GM21526 (cell line): ENCODE data around the gene ACO2.
"Not testable (repeated sequence)": the region's sequence is repeated elsewhere in the genome, so short reads cannot be mapped to it uniquely, and the experiment has no call there.

Experiments used
- ATAC-seq: cut with Tn5 transposase; IDR thresholded peaks from one replicate; pipeline ENCODE4 v1.9.1; 2021; ENCODE audit warnings: moderate library complexity; ENCODE audit not compliant: unreplicated experiment, low FRiP score

ACO2 gene

DNA sequence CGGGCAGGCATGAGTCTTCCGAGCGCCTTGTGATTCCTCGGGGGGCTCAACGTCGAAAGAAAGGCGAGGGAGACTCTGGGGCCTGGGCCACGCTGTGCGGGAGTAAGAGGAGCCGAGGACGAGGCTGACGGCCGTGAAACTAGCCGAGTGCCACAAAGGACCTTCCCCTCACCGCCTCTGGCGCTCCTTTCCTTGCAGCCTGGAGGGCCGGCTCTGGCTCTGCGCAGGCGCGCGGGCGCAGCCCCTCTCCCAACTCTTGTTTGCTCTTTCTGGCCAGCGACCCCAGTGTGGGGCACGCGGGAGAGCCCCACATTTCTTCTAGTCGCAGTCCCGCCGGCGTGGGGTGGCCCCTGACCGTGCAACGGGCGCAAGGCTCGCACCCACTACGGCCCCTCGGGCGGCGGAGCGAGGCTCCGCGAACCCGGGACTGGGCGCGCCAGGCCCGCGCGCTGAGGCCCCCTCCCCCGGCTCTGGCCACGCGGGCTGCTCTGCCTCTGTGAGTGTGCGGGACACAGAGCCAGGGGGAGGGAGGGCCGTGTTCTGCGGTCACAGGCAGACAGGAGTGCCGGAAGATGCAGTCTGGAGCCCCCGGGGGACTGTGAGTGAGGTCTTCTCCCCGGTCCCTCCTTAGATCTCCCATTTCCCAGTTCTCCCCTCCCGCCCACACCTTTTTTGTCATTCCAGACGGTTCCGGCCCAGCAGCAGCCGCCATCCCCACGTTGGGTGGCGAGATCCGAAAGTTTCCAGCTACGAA is 21.3 kb upstream of the ACO2 start:
- no peak for ATAC-seq

DNA sequence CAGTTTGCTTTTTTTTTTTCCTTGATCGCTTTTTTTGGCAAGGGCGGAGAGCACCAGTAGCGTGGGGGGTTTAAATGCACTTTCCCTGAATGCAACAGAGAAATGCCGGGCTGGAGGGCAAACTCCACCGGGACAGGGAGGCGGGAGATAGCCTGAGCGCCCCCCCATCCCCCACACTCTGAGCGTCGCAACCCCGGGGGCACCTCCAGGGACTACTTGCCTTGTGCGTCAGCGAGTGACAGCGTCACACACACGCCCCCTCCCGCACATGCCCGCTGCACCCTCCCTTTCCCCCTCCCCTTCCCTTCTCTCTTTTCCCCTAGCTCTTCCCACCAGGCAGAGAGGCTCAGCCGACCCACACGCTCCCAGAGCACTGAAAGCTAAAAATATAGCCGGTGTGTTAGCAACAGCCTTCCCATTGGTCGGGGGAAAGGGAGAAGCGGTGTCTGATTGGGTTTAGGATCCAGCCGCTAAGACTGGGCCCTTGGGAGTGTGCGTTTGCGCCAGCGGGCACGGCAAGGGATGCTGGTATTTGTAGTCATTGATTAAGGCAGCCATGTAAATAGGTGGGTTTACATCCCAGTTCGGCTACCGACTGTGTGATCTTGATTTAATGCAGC is 20.6 kb upstream of the ACO2 start:
- ATAC-seq = peak; percentile 45

- no peak for ATAC-seq
These were observed 10.7 kb upstream of the ACO2 start for GRCh38 chr22:41458161-41458728.

DNA sequence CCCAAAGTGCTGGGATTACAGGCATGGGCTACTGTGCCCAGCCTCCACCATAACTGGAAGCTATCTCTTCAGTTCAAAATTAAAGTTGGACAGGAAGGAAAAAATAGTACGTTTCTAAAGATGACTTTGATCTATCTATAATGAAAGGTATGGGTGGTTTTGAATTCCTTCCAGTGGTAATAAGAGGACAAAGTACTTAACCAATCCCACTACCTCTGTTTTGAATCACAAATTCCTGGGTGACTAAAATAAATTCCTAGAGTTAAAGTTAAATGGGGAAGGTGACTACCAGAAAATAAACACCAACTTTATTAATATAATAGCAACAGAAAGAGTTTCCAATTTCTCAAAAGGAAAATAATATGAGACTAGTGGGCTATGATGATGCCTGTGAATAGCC is 9.5 kb upstream of the ACO2 start:
- no peak for ATAC-seq

DNA sequence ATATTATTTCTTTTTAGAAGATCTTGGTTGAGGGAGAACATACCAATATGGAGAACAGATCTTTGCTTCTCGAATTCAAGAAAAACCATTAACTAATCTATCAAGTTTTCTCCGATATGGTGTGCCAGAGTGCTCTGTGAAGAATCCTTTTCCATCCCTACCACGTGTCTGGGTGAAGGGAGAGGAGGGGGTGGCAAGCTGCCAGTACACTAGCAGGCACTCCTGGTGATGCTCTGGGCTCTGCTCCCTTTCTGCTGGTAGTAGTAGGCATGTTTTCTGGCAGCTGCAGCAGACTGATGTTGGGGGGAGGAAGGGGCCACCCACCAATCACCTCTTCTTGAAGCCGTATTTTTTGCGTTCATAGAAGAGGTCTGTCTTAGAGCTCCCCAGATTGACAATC is 8.8 kb upstream of the ACO2 start:
- ATAC-seq = not testable (repeated sequence)

- no peak for ATAC-seq
These were observed 7.0 kb upstream of the ACO2 start for GRCh38 chr22:41461901-41462300.

DNA sequence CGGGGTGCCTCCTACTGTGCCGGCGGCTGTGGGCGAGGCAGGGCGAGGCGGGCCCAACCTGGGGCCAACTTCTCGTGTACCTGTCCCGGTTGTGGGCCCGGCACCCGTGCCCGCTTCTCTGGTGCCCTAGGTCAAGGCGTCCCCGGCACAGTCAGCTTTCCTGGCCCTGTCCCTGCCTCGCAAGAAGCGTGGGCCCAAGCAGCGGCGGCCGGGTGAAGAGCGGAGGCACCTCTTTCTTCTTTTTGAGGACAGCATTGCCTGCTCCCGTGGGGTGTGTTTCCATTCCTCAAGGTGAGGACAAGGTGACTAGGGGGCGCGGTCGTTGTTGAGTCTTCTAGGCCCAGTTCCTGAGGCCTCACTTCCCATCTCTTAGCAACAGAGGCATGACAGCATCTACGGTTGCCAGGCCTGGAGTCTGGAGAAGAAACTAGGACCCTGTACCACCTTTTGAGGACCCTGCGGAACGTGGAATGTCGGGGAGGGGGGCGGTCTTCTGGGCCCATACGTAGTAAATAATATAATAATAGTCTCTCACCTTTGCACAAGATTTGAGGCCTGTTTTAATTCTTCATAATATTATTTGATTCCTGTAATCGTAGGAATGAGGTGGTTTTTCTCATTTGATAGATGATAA is 418 bp downstream of the ACO2 start:
- ATAC-seq = no peak

- ATAC-seq = no peak
These were observed 2.0 kb downstream of the ACO2 start for GRCh38 chr22:41470886-41471285.

- ATAC-seq = no peak
These were observed 2.7 kb downstream of the ACO2 start for GRCh38 chr22:41471568-41471967.

DNA sequence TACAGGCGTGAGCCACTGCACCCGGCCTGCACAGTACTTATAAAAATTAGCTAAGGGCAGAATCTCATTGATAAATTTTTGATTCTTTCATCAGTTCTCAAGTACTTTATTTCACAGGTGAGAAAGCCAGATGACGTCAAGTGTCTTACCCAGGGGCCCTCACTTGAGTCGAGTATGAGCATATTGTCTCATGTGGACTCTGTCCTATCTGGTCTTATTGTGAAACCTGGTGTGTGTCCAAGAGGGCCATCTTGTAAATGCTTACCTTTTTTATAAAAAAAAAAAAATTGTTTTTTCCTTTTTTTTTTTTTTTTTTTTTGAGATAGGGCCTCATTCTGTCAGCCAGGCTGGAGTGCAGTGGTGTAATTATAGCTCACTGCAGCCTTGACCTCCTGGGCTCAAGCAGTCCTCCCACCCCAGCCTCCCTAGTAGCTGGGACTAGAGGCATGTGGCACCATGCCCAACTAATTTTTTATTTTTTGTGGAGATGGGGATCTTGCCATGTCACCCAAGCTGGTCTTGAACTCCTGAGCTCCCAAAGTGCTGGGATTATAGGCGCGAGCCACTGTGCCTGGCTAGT is 6.0 kb downstream of the ACO2 start:
- no peak for ATAC-seq

DNA sequence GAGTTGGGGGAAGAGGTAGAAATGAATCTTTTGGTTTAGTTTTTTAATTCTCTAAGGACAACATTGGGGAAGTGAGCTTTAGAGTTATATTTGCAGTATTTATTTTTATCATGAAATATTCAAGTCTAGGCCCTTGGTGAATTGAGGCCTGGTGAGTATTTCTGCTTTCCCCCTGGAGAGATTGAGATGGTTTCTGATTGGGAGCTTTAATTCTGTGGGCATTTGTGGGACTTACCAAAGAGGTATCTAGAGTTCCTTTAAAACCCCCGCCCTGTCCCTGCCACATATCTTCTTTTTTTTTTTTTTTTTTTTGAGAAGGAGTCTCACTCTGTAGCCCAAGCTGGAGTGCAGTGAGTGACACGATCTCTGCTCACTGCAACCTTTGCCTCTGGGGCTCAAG is 9.6 kb downstream of the ACO2 start:
- ATAC-seq = no peak

- ATAC-seq = no peak
These were observed 10.1 kb downstream of the ACO2 start for GRCh38 chr22:41478891-41479521.

GRCh38 chr22:41479671-41480396 is 10.9 kb downstream of the ACO2 start:
- ATAC-seq = no peak

DNA sequence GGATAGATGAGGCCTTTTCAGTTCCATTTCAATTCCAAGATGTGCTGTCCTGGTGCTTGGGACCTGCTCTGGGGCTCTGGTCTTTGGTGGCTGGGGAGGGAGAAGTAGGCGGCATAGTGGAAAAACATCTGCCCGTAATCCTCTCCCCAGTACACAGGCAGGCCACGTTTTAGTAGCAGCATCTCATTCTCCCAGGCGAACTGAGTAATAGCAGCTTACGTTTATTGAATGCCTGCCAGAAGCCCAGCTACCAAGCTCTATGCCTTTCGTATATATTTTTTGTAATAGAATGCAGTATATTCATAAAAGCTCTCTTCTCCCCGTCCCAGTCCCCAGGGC is 11.4 kb downstream of the ACO2 start:
- ATAC-seq = no peak

DNA sequence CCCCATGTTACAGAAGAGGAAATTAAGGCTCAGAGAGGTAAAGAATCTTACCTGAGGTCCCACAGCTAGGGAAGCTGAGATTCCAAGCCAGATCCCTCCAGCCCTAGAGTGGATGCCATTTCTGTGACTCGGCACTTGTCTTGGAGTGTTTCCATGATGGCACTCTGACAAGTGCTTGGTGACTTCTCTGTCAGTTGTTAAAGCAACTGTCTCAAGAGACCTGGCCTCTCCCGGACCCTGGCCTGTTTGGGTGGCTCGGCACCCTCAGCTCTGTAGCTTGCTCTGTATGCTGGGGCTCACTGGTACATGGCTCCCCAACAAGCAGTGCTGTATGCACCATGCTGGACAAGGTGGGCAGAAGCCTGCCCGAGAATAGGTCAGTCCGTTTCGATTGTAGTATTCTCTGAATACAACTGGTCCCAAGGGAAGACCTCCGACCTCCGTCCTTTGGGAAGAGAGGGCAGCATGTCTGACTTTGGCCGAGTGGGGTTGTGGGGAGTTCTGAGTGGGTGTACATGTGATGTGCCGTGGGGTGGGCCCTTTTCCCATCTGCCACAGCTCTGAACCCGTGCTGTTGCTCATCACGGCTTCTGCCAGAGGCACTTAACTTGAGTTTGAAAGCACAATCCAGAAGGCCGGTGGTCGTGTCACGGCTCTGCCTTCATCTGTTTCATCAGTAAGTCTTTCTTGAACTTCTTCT is 12.4 kb downstream of the ACO2 start:
- ATAC-seq = no peak

DNA sequence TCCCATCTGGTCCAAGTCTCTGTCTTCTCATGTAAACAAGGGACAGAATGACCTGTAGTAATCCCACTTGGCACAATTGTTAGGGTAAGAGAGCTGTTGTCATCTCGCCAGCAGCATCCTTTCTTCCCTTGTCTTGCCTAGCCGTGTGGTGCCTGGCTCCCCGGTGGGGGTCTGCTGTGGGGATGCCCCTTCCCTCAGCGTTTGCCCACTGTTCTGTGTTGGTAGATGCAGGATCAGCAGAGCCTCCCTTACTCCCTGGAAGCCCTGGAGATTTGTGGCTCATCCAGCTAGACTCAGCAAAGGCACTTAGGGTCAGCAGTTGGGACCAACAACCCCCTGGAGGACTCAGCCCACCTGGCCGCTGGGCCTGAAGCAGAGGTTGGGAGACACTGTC is 13.0 kb downstream of the ACO2 start:
- ATAC-seq = no peak

DNA sequence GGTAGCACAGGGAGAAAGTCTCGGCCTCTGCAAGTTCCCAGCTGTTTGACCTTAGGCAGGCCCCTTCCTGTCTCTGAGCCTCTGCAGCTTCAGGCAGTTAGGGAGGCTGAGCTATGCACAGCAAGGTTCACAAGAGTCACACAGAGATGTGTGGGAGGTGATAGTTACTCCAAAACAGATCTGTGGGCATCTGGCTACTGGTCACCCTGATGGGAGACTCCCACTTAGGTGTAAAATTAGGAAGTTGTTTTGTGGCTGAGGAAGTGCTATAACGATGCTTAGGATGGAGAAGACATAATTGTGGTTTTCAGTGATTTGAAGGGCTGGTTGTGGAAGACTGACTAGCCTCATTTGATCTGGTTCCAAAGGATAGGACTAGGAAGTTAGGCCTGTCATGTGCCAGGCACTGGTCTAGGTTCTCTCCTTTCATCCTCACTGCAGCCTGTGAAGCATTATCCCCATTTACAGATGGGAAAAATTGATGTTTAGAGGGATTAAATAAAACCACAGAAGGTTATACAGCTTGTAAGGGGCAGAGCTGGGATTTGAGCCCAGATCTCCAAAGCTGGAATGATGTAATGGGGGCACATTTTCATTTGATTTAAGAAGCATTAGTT is 13.5 kb downstream of the ACO2 start:
- ATAC-seq = no peak

GRCh38 chr22:41485033-41485432 is 16.1 kb downstream of the ACO2 start:
- ATAC-seq = no peak
